ENCODE data around the gene RPEL1. TPM values are rescaled to one million over a fixed set of nuclear protein-coding genes. Genes with fewer than 3 reads are reported as not detected.

The RPEL1 gene
- total and polyA plus RNA-seq, 2 of the 8 experiments (the other 6 are each of a cell fraction or from before 2014, with no cell fraction given): 0.12 TPM; not detected in 1

GRCh38 chr10:103231047-103231551, 14.6 kb upstream of the RPEL1 start (continued):
- TF ChIP-seq ATF2 (IDR thresholded peaks at IDR 0.05; ENCODE audit: low read length) (no peak), ASH2L (IDR thresholded peaks at IDR 0.05; ENCODE audit: low read length) (no peak), GABPA (IDR thresholded peaks at IDR 0.05; ENCODE audit: borderline replicate concordance, insufficient read depth, low read length) (no peak), BCL11A (IDR thresholded peaks at IDR 0.05; ENCODE audit: low read depth in 2 of 2, low read length in 2 of 2) (no peak), NANOG (IDR thresholded peaks at IDR 0.05; ENCODE audit: insufficient read depth, low read depth, low read length, poor library complexity, severe bottlenecking) (peak; percentile 45), SIN3A (conservative IDR thresholded peaks at IDR 0.05 in 1 of 2, IDR thresholded peaks at IDR 0.05 in 1 of 2; ENCODE audit: low read depth in 1 of 2, low read length in 2 of 2) (no peak), RXRA (IDR thresholded peaks at IDR 0.05; ENCODE audit: insufficient read depth, low read depth, low read length) (no peak), YY1 (IDR thresholded peaks at IDR 0.05; ENCODE audit: low read depth, low read length) (no peak), MAFK (IDR thresholded peaks at IDR 0.05; ENCODE audit: low read depth, low read length) (no peak), SRF (IDR thresholded peaks at IDR 0.05; ENCODE audit: low read depth, low read length) (no peak), TEAD4 (IDR thresholded peaks at IDR 0.05; ENCODE audit: low read depth, low read length) (peak; percentile 96)
